SK-N-SH (cell line): ENCODE measurements around the gene GCNT2. TPM values are rescaled to one million over a fixed set of nuclear protein-coding genes. Genes with fewer than 3 reads are reported as not detected.

ENCODE experiments used
- CTCF ChIA-PET: fragments of 300-600, 350-600 bp; formaldehyde crosslinking; extraction: SDS; loops from one replicate; lab custom pipeline; 2021; lab: Yijun Ruan, JAX
- POLR2A ChIA-PET: fragments of 350-600 bp; sonication (Branson Sonifier 250); formaldehyde crosslinking; extraction: SDS; loops from one replicate; lab custom pipeline; 2020; ENCODE audit warnings: antibody characterized with exemption, inconsistent platforms; lab: Yijun Ruan, JAX
- DNase-seq: peaks from one replicate; pipeline ENCODE4 v3.0.0; 2012
- H2AFZ ChIP-seq: fragments of 200-600 bp; sonication (generic); 2 replicates; pipeline ENCODE4 v1.8.1; 2016; ENCODE audit warnings: antibody characterized with exemption, mild to moderate bottlenecking, low read depth
- H3F3A ChIP-seq: fragments of 200-600 bp; sonication (generic); replicated peaks from 2 replicates; pipeline ENCODE3; 2016; ENCODE audit warnings: antibody characterized with exemption, mild to moderate bottlenecking; ENCODE audit not compliant: insufficient read depth
- H3K27ac ChIP-seq, 2 experiments: fragments of 200-500 bp in 1 of 2; fragments of 200-600 bp in 1 of 2; sonication (Bioruptor generic) in 1 of 2; sonication (generic), shearing (Covaris generic) in 1 of 2; 2 replicates each; pipeline versions ENCODE4 v1.5.1 to v1.6.1; 2014 to 2016; ENCODE audit warnings: low read depth in 2 of 2, inconsistent platforms in 1 of 2, low read length in 1 of 2, mild to moderate bottlenecking in 1 of 2, mixed read lengths in 1 of 2
- H3K27me3 ChIP-seq: fragments of 200-600 bp; sonication (generic), shearing (Covaris generic); 2 replicates; pipeline ENCODE4 v1.6.1; 2016; ENCODE audit warnings: mixed run types; ENCODE audit not compliant: insufficient read depth
- H3K36me3 ChIP-seq, 2 experiments: fragments of 200-500 bp in 1 of 2; fragments of 200-600 bp in 1 of 2; sonication (Bioruptor generic) in 1 of 2; sonication (generic) in 1 of 2; replicated peaks in 1 of 2; 2 replicates each; pipeline versions ENCODE3 to v1.5.1; 2014 to 2016; ENCODE audit warnings: low read length in 1 of 2, mild to moderate bottlenecking in 1 of 2; ENCODE audit not compliant: insufficient read depth in 2 of 2, control insufficient read depth in 1 of 2
- H3K4me1 ChIP-seq, 2 experiments: fragments of 200-500 bp in 1 of 2; fragments of 200-600 bp in 1 of 2; sonication (Bioruptor generic) in 1 of 2; sonication (generic), shearing (Covaris generic) in 1 of 2; 2 replicates each; pipeline versions ENCODE4 v1.5.1 to v1.6.1; 2014 to 2016; ENCODE audit warnings: low read depth in 1 of 2, low read length in 1 of 2, mixed run types in 1 of 2; ENCODE audit not compliant: insufficient read depth in 2 of 2, control insufficient read depth in 1 of 2
- H3K4me2 ChIP-seq: fragments of 200-600 bp; sonication (generic), shearing (Covaris generic); 2 replicates; pipeline ENCODE4 v1.6.1; 2017; ENCODE audit warnings: mixed run types
- H3K4me3 ChIP-seq, 2 experiments: fragments of 200-500 bp in 1 of 2; fragments of 200-600 bp in 1 of 2; sonication (Bioruptor generic) in 1 of 2; sonication (generic), shearing (Covaris generic) in 1 of 2; 2 replicates each; pipeline versions ENCODE4 v1.5.1 to v1.8.1; 2014 to 2016; ENCODE audit warnings: low read depth in 2 of 2, inconsistent platforms in 1 of 2, low read length in 1 of 2, mild to moderate bottlenecking in 1 of 2, mixed read lengths in 1 of 2, moderate library complexity in 1 of 2
- H3K79me2 ChIP-seq: fragments of 200-600 bp; sonication (generic); 2 replicates; pipeline ENCODE4 v1.8.1; 2017; ENCODE audit warnings: mild to moderate bottlenecking; ENCODE audit not compliant: insufficient read depth
- H3K9ac ChIP-seq: fragments of 200-600 bp; sonication (generic); 2 replicates; pipeline ENCODE4 v1.6.1; 2017; ENCODE audit warnings: mixed run types
- H3K9me2 ChIP-seq: fragments of 200-600 bp; sonication (generic); 2 replicates; pipeline ENCODE4 v1.6.1; 2017; ENCODE audit warnings: mixed run types
- H3K9me3 ChIP-seq: fragments of 200-600 bp; sonication (generic); 2 replicates; pipeline ENCODE4 v1.6.1; 2017; ENCODE audit warnings: mixed run types, mild to moderate bottlenecking, moderate library complexity
- H4K20me1 ChIP-seq: fragments of 200-600 bp; sonication (generic); 2 replicates; pipeline ENCODE4 v1.6.1; 2017; ENCODE audit warnings: mild to moderate bottlenecking, mixed run types; ENCODE audit not compliant: insufficient read depth
- CHD2 ChIP-seq: fragments of 150-350 bp; IDR thresholded peaks from 2 replicates; pipeline ENCODE4 v1.6.1; 2018; ENCODE audit warnings: low read length; ENCODE audit not compliant: partially characterized antibody
- ELF1 ChIP-seq: IDR thresholded peaks from 2 replicates; pipeline ENCODE4 v1.4.0; 2012
- EP300 ChIP-seq, 2 experiments: IDR thresholded peaks; 2 replicates each; pipeline versions ENCODE4 v1.4.0 to v1.6.1; 2012; ENCODE audit warnings: borderline replicate concordance in 1 of 2, low read depth in 1 of 2, low read length in 1 of 2
- EZH2phosphoT487 ChIP-seq: fragments of 200-600 bp; sonication (generic); IDR thresholded peaks from 2 replicates; pipeline ENCODE4 v1.6.1; 2017; ENCODE audit warnings: low read depth, mixed run types, mild to moderate bottlenecking, antibody characterized with exemption, moderate library complexity, borderline replicate concordance
- MEF2A ChIP-seq: IDR thresholded peaks from 2 replicates; pipeline ENCODE4 v1.4.0; 2012; ENCODE audit warnings: low read depth, borderline replicate concordance
- NFIC ChIP-seq: IDR thresholded peaks from 2 replicates; pipeline ENCODE4 v1.4.0; 2012; ENCODE audit warnings: borderline replicate concordance
- NRF1 ChIP-seq: IDR thresholded peaks from 2 replicates; pipeline ENCODE4 v1.6.1; 2012; ENCODE audit warnings: low read depth, mild to moderate bottlenecking, low read length
- REST ChIP-seq: IDR thresholded peaks from 2 replicates; pipeline ENCODE4 v1.6.1; 2012; ENCODE audit warnings: mild to moderate bottlenecking, low read depth, low read length, moderate library complexity
- RFX5 ChIP-seq: IDR thresholded peaks from 2 replicates; pipeline ENCODE4 v1.6.1; 2012; ENCODE audit warnings: mild to moderate bottlenecking, improper control_type of control experiment, low read length
- RXRA ChIP-seq: IDR thresholded peaks from 2 replicates; pipeline ENCODE4 v1.4.0; 2012; ENCODE audit warnings: low read depth, mild to moderate bottlenecking, borderline replicate concordance
- TEAD4 ChIP-seq: IDR thresholded peaks from 2 replicates; pipeline ENCODE4 v1.4.0; 2012; ENCODE audit warnings: mild to moderate bottlenecking, borderline replicate concordance; ENCODE audit not compliant: insufficient read depth
- USF1 ChIP-seq: IDR thresholded peaks from 2 replicates; pipeline ENCODE4 v1.4.0; 2012; ENCODE audit warnings: low read depth, borderline replicate concordance
- WGBS: methylation state at CpG from one replicate; pipeline ENCODE4 v1.1.6; 2017; ENCODE audit warnings: low lambda C conversion rate; 5-methylcytosine and 5-hydroxymethylcytosine counted together
- polyA plus RNA-seq, 3 experiments: library from polyadenylated mRNA; depleted of rRNA; stranded (reverse); fragments of >200 nt; gene quantifications; 2 replicates each; pipeline ENCODE4 v1.2.3, GENCODE V29; 2012

GCNT2 gene
- polyA plus RNA-seq, 1 of the 3 experiments (the other 2 are of a cell fraction), result 0.13 TPM

- peaks cover 0 to 24% of the 10 kb centered on the region in 2 experiments; a peak in 2 of 4 replicates for H3K4me1 ChIP-seq
- no peaks in the 10 kb centered on the region; the same call in 1 of the 2 replicates for H3K27me3 ChIP-seq
- no peaks in the 10 kb centered on the region for H3F3A ChIP-seq
- no peak overlapping the region for H3K9ac ChIP-seq
- no peak overlapping the region for H2AFZ ChIP-seq
- ChIA-PET POLR2A (no interaction called here), CTCF (interaction anchor here (0.9 to 2.3 kb wide), 2 partner anchors 12 to 13 kb away, joined by 3 to 5 read pairs; no protein-coding TSS in a partner anchor)
- no peak overlapping the region for H3K4me2 ChIP-seq
- H3K9me2 ChIP-seq, result no peaks in the 10 kb centered on the region
- no peaks in the 10 kb centered on the region for H4K20me1 ChIP-seq
- no peak for DNase-seq
- no peaks in the 10 kb centered on the region for H3K9me3 ChIP-seq
- no peaks in the 10 kb centered on the region for H3K79me2 ChIP-seq
- no peak overlapping the region; a peak in 1 of 4 replicates for H3K4me3 ChIP-seq
- H3K36me3 ChIP-seq, result no peaks in the 10 kb centered on the region
- WGBS, result 72% methylated on average over 8 of the region's 9 CpGs
- TF ChIP-seq RFX5 (no peak), USF1 (no peak), CHD2 (no peak), EZH2phosphoT487 (no peak), REST (no peak), TEAD4 (no peak), NRF1 (no peak), ELF1 (no peak), EP300 (IDR thresholded peaks at IDR 0.05; ENCODE audit: borderline replicate concordance in 1 of 2, low read depth in 1 of 2, low read length in 1 of 2) (no peak), RXRA (no peak), NFIC (no peak), MEF2A (no peak)
- H3K27ac ChIP-seq, result no peak overlapping the region
Measured at GRCh38 chr6:10559522-10560152, 38.5 kb downstream of the GCNT2 start.
